Smooth muscle cell (in vitro differentiated cells): ENCODE measurements around the gene WWTR1. TPM values are rescaled to one million over a fixed set of nuclear protein-coding genes. Genes with fewer than 3 reads are reported as not detected.

Experiments
- DNase-seq: peaks from one replicate; lab custom pipeline; 2025; ENCODE audit not compliant: unreplicated experiment; lab: John Stamatoyannopoulos, UW
- H2AFZ ChIP-seq: fragments of 200-600 bp; sonication (generic); 2 replicates; pipeline ENCODE4 v1.6.0; 2016; ENCODE audit warnings: antibody characterized with exemption, low read depth, mild to moderate bottlenecking
- H3F3A ChIP-seq: fragments of 200-600 bp; sonication (generic); 2 replicates; pipeline ENCODE4 v1.6.0; 2017; ENCODE audit warnings: antibody characterized with exemption, low read depth
- H3K27ac ChIP-seq: fragments of 200-600 bp; sonication (generic); 2 replicates; pipeline ENCODE4 v1.5.1; 2016; ENCODE audit warnings: low read depth, mild to moderate bottlenecking
- H3K27me3 ChIP-seq: fragments of 200-600 bp; sonication (generic); 2 replicates; pipeline ENCODE4 v1.6.1; 2016; ENCODE audit warnings: low read depth, mild to moderate bottlenecking
- H3K36me3 ChIP-seq: fragments of 200-600 bp; sonication (generic); 2 replicates; pipeline ENCODE4 v1.5.1; 2016; ENCODE audit warnings: low read depth
- H3K4me1 ChIP-seq: fragments of 200-600 bp; sonication (generic); 2 replicates; pipeline ENCODE4 v1.5.1; 2016; ENCODE audit warnings: low read depth
- H3K4me2 ChIP-seq: fragments of 200-600 bp; sonication (generic); 2 replicates; pipeline ENCODE4 v1.6.0; 2016; ENCODE audit warnings: mild to moderate bottlenecking
- H3K4me3 ChIP-seq: fragments of 200-600 bp; sonication (generic); 2 replicates; pipeline ENCODE4 v1.5.1; 2016; ENCODE audit warnings: mild to moderate bottlenecking
- H3K79me2 ChIP-seq: fragments of 200-600 bp; sonication (generic); 2 replicates; pipeline ENCODE4 v1.6.0; 2016; ENCODE audit warnings: low read depth, mild to moderate bottlenecking
- H3K9ac ChIP-seq: fragments of 200-600 bp; sonication (generic); 2 replicates; pipeline ENCODE4 v1.6.0; 2016; ENCODE audit warnings: low read depth
- H3K9me3 ChIP-seq: fragments of 200-600 bp; sonication (generic); replicated peaks from 2 replicates; pipeline ENCODE4 v1.5.1; 2016; ENCODE audit warnings: low read depth
- H4K20me1 ChIP-seq: fragments of 200-600 bp; sonication (generic); 2 replicates; pipeline ENCODE4 v1.6.0; 2016; ENCODE audit warnings: low read depth
- CTCF ChIP-seq: fragments of 200-600 bp; sonication (generic); IDR thresholded peaks from 2 replicates; pipeline ENCODE4 v1.5.1; 2017; ENCODE audit warnings: borderline replicate concordance, mild to moderate bottlenecking, antibody characterized with exemption; ENCODE audit not compliant: insufficient read depth, poor library complexity, severe bottlenecking
- WGBS: methylation state at CpG from one replicate; pipeline ENCODE4 v1.1.7; 2016; ENCODE audit warnings: low lambda C conversion rate; 5-methylcytosine and 5-hydroxymethylcytosine counted together
- polyA plus RNA-seq: library from polyadenylated mRNA; unstranded; fragments of >200 nt; fragmentation: Nextera tagmentation; extraction: Ambion mirVana; gene quantifications from 2 replicates; pipeline ENCODE4 v1.2.1, GENCODE V29; 2016
- total RNA-seq: library from RNA; depleted of rRNA; stranded (reverse); fragments of >200 nt; gene quantifications from 2 replicates; pipeline ENCODE4 v1.2.3, GENCODE V29; 2014

WWTR1 gene
- total and polyA plus RNA-seq, 2 experiments from 2014 or later: 38.4 to 55.6 TPM

GRCh38 chr3:149647285-149647684 lies 10.5 kb downstream of the WWTR1 start:
- Histone ChIP-seq H3K79me2 (peaks cover 100% of the 10 kb centered on the region), H2AFZ (no peak overlapping the region), H3F3A (peaks cover 6% of the 10 kb centered on the region), H3K36me3 (no peaks in the 10 kb centered on the region), H3K27me3 (no peaks in the 10 kb centered on the region), H3K27ac (peak overlapping the region; percentile 57), H3K9ac (no peak overlapping the region), H3K4me2 (no peak overlapping the region), H3K9me3 (no peaks in the 10 kb centered on the region), H3K4me3 (no peak overlapping the region), H3K4me1 (no peaks in the 10 kb centered on the region), H4K20me1 (peaks cover 90% of the 10 kb centered on the region)
- DNase-seq: no peak
- WGBS: 98% methylated on average over 4 of the region's 4 CpGs
- no peak for TF ChIP-seq CTCF

GRCh38 chr3:149646181-149646766 lies 11.6 kb downstream of the WWTR1 start:
- no peaks in the 10 kb centered on the region for H3K9me3 ChIP-seq
- no peaks in the 10 kb centered on the region for H3K27me3 ChIP-seq
- peaks cover 100% of the 10 kb centered on the region for H3K79me2 ChIP-seq
- peak overlapping the region; percentile 13 for H3K4me2 ChIP-seq
- TF ChIP-seq CTCF: no peak
- H3F3A ChIP-seq: peaks cover 6% of the 10 kb centered on the region
- H3K4me3 ChIP-seq: no peak overlapping the region
- WGBS: 84% methylated on average over 4 of the region's 4 CpGs
- H2AFZ ChIP-seq: no peak overlapping the region
- no peak for DNase-seq
- H3K36me3 ChIP-seq: no peaks in the 10 kb centered on the region
- peaks cover 97% of the 10 kb centered on the region for H4K20me1 ChIP-seq
- H3K27ac ChIP-seq: peak overlapping the region; percentile 57
- no peak overlapping the region for H3K9ac ChIP-seq
- H3K4me1 ChIP-seq: peaks cover 6% of the 10 kb centered on the region

- H4K20me1 ChIP-seq: peaks cover 95% of the 10 kb centered on the region
- H3K27ac ChIP-seq: no peak overlapping the region
- no peak overlapping the region for H3K4me2 ChIP-seq
Observed at GRCh38 chr3:149643963-149644362, 13.9 kb downstream of the WWTR1 start.

More at GRCh38 chr3:149643963-149644362, 13.9 kb downstream of the WWTR1 start:
- H3K79me2 ChIP-seq: peaks cover 100% of the 10 kb centered on the region
- no peaks in the 10 kb centered on the region for H3K27me3 ChIP-seq
- peaks cover 14% of the 10 kb centered on the region for H3K4me1 ChIP-seq
- H3F3A ChIP-seq: peaks cover 6% of the 10 kb centered on the region
- H3K9me3 ChIP-seq: no peaks in the 10 kb centered on the region
- DNase-seq: no peak
- H3K36me3 ChIP-seq: no peaks in the 10 kb centered on the region
- no peak for TF ChIP-seq CTCF
- H2AFZ ChIP-seq: no peak overlapping the region
- 84% methylated on average over 3 of the region's 3 CpGs for WGBS
- H3K9ac ChIP-seq: no peak overlapping the region
- no peak overlapping the region for H3K4me3 ChIP-seq
